GM10248 (cell line): ENCODE results near the gene RTN4IP1.

Source experiments
- CTCF ChIA-PET: fragments of 300-600 bp; sonication (Branson Sonifier 250); formaldehyde crosslinking; extraction: SDS; loops from one replicate; lab custom pipeline; 2021; ENCODE audit warnings: antibody characterized with exemption; lab: Yijun Ruan, JAX
- POLR2A ChIA-PET: fragments of 350-650 bp; sonication (Branson Sonifier 250); formaldehyde crosslinking; extraction: SDS; loops from one replicate; lab custom pipeline; 2020; ENCODE audit warnings: antibody characterized with exemption; lab: Yijun Ruan, JAX
- DNase-seq: peaks from one replicate; pipeline ENCODE4 v3.0.0; 2012; ENCODE audit errors: extremely low spot score
- CTCF ChIP-seq: IDR thresholded peaks from 2 replicates; pipeline ENCODE4 v1.5.1; 2012; ENCODE audit warnings: mild to moderate bottlenecking, low read depth; ENCODE audit errors: extremely low read depth, missing control alignments, control extremely low read depth

The RTN4IP1 gene

GRCh38 chr6:106620931-106621672 is 8.2 kb downstream of the RTN4IP1 start:
- CTCF ChIA-PET: interaction anchor here (1.1 to 4.4 kb wide), 6 partner anchors 9 to 177 kb away, joined by 4 to 18 read pairs (median 7); no protein-coding TSS in a partner anchor
- no peak for DNase-seq
- POLR2A ChIA-PET: interaction anchor here (0.6 kb wide), 1 partner anchor 1578 kb away, joined by 3 read pairs; no protein-coding TSS in a partner anchor
- TF ChIP-seq CTCF: no peak

- TF ChIP-seq CTCF: no peak
- ChIA-PET POLR2A (no interaction called here), CTCF (interaction anchor here (4.3 to 4.4 kb wide), 2 partner anchors 11 to 18 kb away, joined by 14 to 18 read pairs; no protein-coding TSS in a partner anchor)
- no peak for DNase-seq
Observed at GRCh38 chr6:106619223-106619622, 10.1 kb downstream of the RTN4IP1 start.

- CTCF ChIA-PET: interaction anchor here (1.1 to 4.4 kb wide), 4 partner anchors 10 to 361 kb away, joined by 4 to 18 read pairs (median 9); no protein-coding TSS in a partner anchor
- DNase-seq: no peak
- TF ChIP-seq CTCF: no peak
- POLR2A ChIA-PET: no interaction called here
Observed at GRCh38 chr6:106618324-106618723, 11.0 kb downstream of the RTN4IP1 start.

- POLR2A ChIA-PET: no interaction called here
- no peak for DNase-seq
- TF ChIP-seq CTCF: no peak
- CTCF ChIA-PET: interaction anchor here (1.1 to 4.4 kb wide), 4 partner anchors 10 to 362 kb away, joined by 4 to 18 read pairs (median 9); no protein-coding TSS in a partner anchor
Observed at GRCh38 chr6:106617857-106618256, 11.4 kb downstream of the RTN4IP1 start.

GRCh38 chr6:106617302-106617701 is 12.0 kb downstream of the RTN4IP1 start:
- no peak for TF ChIP-seq CTCF
- ChIA-PET POLR2A (no interaction called here), CTCF (interaction anchor here (1.1 to 4.4 kb wide), 4 partner anchors 9 to 362 kb away, joined by 4 to 18 read pairs (median 9); no protein-coding TSS in a partner anchor)
- DNase-seq: no peak

- ChIA-PET CTCF (interaction anchor here (1.2 to 2.3 kb wide), 5 partner anchors 13 to 383 kb away, joined by 3 to 6 read pairs (median 4); no protein-coding TSS in a partner anchor), POLR2A (no interaction called here)
Observed at GRCh38 chr6:106614592-106615257, 14.6 kb downstream of the RTN4IP1 start.

More at GRCh38 chr6:106614592-106615257, 14.6 kb downstream of the RTN4IP1 start:
- no peak for DNase-seq
- TF ChIP-seq CTCF: no peak
